Central memory CD8-positive, alpha-beta T cell (primary cell): ENCODE data around the gene SHISA2.
"Not testable (repeated sequence)": the region's sequence is repeated elsewhere in the genome, so short reads cannot be mapped to it uniquely, and the experiment has no call there.

ENCODE experiments used
- ATAC-seq: fragments of 150-1000 bp; cut with Tn5 transposase; replicated peaks from 2 replicates; pipeline ENCODE4 v1.10.0; 2022; ENCODE audit warnings: mild to moderate bottlenecking, moderate FRiP score, moderate number of reproducible peaks; ENCODE audit not compliant: poor library complexity, severe bottlenecking; ENCODE audit errors: extremely low read depth
- DNase-seq, 2 donors: peaks; one replicate each; pipeline ENCODE4 v3.0.0; 2021; ENCODE audit warnings: low spot score in 2 of 2
- H3K27ac Mint-ChIP-seq: one replicate; pipeline ENCODE4 v1.8.0; 2022; ENCODE audit warnings: low read depth, mild to moderate bottlenecking, moderate library complexity, mixed read lengths
- H3K27me3 Mint-ChIP-seq: one replicate; pipeline ENCODE4 v1.8.0; 2022; ENCODE audit warnings: mixed read lengths
- H3K36me3 Mint-ChIP-seq: one replicate; pipeline ENCODE4 v1.8.0; 2022; ENCODE audit warnings: mild to moderate bottlenecking, moderate library complexity, mixed read lengths; ENCODE audit not compliant: insufficient read depth
- H3K4me1 Mint-ChIP-seq: one replicate; pipeline ENCODE4 v1.8.0; 2022; ENCODE audit warnings: mixed read lengths
- H3K4me3 Mint-ChIP-seq: one replicate; pipeline ENCODE4 v1.8.0; 2022; ENCODE audit warnings: mild to moderate bottlenecking, moderate library complexity, mixed read lengths
- H3K9me3 Mint-ChIP-seq: one replicate; pipeline ENCODE4 v1.8.0; 2022; ENCODE audit warnings: mixed read lengths

Gene SHISA2

DNA sequence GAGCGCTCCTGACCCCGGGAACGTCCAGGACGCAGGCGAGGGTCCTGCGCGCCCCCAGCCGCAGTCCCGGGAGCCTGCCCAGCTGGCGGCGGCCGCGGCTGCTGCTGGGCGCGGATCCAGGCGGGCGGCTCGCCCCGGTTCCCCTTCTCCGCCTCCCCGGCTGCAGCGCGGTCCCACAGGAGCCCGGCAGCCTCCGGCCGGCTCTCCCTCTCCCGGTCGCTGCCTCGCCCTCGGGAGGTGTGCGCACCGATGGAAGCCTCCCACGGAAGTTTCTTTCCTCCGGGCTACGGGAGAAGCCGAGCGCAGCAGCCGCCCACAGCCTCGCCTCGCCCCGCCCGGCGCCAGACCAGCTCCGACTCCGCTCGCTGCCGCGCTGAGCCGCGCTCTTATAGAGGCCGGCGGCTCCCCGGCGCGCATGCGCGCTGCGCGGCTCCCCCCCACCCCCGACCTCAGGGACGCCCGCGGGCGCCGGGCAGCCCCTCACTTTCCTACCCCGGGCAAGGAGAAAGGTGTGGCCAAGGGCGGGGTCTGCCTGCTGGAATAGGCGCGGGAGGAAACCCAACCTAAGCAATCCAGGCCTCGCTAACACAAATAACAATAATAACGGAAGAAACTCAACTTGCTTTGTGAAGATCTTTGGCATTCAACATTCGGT, at the start of gene SHISA2:
Gene SHISA2 (minus strand): TSS at position 360 of the 655 bp plus-strand sequence. CDS start 1,041 bp downstream, outside the sequence.
- Mint-ChIP-seq H3K36me3 (peaks cover 1% of the 10 kb centered on the region), H3K4me3 (peak within 1 kb of the TSS; percentile 72), H3K9me3 (no peaks in the 10 kb centered on the region), H3K4me1 (peaks cover 11% of the 10 kb centered on the region), H3K27me3 (peaks cover 72% of the 10 kb centered on the region), H3K27ac (no peak within 1 kb of the TSS)
- no peak for DNase-seq
- ATAC-seq: peak; percentile 66

GRCh38 chr13:26095846-26096610, 44.2 kb upstream of the SHISA2 start:
- Mint-ChIP-seq H3K27me3 (peaks cover 34% of the 10 kb centered on the region), H3K36me3 (no peaks in the 10 kb centered on the region), H3K4me1 (no peaks in the 10 kb centered on the region), H3K4me3 (no peak overlapping the region), H3K27ac (no peak overlapping the region), H3K9me3 (no peaks in the 10 kb centered on the region)
- DNase-seq (no peak), ATAC-seq (no peak)

GRCh38 chr13:26095338-26095737, 43.5 kb upstream of the SHISA2 start:
- DNase-seq: no peak
- Mint-ChIP-seq H3K27ac (no peak overlapping the region), H3K4me3 (no peak overlapping the region), H3K36me3 (no peaks in the 10 kb centered on the region), H3K4me1 (no peaks in the 10 kb centered on the region), H3K27me3 (peaks cover 34% of the 10 kb centered on the region), H3K9me3 (no peaks in the 10 kb centered on the region)
- ATAC-seq: no peak

DNA sequence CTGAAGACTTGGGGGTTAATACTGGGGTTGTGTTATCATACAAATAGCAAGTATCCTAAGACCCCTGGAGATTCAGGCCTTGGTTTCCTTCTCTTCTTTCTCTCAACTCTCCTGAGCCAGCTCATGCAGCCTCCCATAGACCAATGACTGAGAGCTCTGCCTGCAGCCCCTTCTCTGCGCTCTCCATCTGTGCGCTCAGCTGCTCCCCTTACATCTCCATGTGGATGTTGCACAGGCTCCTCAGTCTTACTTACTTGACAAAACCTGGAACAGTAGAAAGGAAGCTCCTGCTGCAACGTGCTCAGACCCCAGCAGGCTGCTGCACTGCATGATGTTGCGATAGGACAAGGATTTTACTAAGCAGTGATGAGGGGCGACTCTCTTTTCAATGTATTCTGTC, 25.0 kb upstream of the SHISA2 start:
- not testable (repeated sequence) for H3K9me3 Mint-ChIP-seq, H3K27ac Mint-ChIP-seq, H3K36me3 Mint-ChIP-seq, ATAC-seq, H3K4me1 Mint-ChIP-seq, H3K4me3 Mint-ChIP-seq, DNase-seq
- H3K27me3 Mint-ChIP-seq: peaks cover 62% of the 10 kb centered on the region

DNA sequence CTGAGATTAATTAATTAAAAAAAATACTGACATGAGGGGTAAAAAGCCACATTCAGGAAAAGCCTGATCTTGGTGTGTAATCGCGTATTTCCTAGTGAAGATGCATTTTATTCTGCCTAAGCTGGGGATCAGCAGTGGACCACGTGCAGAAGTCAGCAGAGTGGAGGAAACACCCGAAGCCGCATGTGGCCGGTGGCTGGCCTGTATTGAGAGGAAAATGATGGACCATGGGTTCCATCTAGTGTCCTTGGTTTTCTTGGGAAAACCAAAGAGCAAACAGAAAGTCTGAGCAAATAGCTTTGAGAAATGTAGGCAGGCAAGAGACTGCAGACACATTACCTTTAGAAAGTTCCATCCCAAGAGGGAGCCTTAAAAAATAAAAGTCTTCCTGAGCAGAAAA, 23.7 kb upstream of the SHISA2 start:
- Mint-ChIP-seq H3K4me3 (no peak overlapping the region), H3K27me3 (peaks cover 65% of the 10 kb centered on the region), H3K27ac (no peak overlapping the region), H3K4me1 (no peaks in the 10 kb centered on the region), H3K9me3 (no peaks in the 10 kb centered on the region), H3K36me3 (no peaks in the 10 kb centered on the region)
- ATAC-seq: no peak
- no peak for DNase-seq

GRCh38 chr13:26074706-26075105, 22.9 kb upstream of the SHISA2 start:
- Mint-ChIP-seq H3K27ac (no peak overlapping the region), H3K9me3 (no peaks in the 10 kb centered on the region)
- ATAC-seq: no peak

DNA sequence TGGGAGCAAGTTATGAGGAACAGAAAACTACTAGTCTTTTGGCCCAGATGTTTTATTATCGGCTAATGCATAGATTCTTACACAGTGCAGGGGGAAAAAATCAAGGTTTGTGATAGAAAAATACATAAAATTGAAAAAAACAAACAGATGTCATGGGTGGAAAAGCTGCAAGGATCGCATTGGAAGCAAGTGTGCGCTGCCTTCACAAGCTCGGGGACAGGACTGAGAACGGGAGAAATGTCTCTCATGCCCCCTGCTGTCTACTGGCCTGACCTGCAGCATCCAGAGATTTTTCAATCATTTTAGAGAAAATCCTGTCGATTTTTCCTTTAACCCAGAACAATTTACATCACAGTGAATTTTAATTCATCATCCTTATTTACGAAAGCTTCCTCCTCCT, 20.5 kb upstream of the SHISA2 start:
- H3K27ac Mint-ChIP-seq, H3K9me3 Mint-ChIP-seq, H3K36me3 Mint-ChIP-seq, ATAC-seq, DNase-seq, H3K4me1 Mint-ChIP-seq, H3K4me3 Mint-ChIP-seq: not testable (repeated sequence)
- H3K27me3 Mint-ChIP-seq: peaks cover 54% of the 10 kb centered on the region

More at GRCh38 chr13:26074706-26075105, 22.9 kb upstream of the SHISA2 start:
- Mint-ChIP-seq H3K27me3 (peaks cover 64% of the 10 kb centered on the region), H3K4me1 (no peaks in the 10 kb centered on the region), H3K36me3 (no peaks in the 10 kb centered on the region), H3K4me3 (no peak overlapping the region)
- DNase-seq: no peak

DNA sequence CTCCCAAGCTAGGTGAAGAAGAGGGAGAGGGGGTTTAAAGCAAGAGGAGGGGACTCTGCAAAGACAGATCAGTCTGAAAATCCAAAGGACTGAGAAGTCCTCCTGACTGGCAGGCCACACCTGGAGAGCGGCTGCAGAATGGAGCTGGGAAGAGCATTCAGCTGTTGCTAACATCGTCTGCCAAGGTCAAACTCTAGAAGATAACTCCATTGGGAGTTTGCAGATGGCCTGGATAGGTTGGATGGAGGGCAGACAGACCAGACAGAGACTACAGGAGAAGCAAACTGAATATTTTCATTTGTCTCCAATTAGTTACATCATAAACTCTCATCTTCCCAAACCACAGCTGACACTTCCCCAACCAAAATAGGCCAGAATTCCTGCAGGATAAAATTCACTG, 19.9 kb upstream of the SHISA2 start:
- Mint-ChIP-seq H3K4me1 (no peaks in the 10 kb centered on the region), H3K27me3 (peaks cover 48% of the 10 kb centered on the region), H3K4me3 (no peak overlapping the region), H3K9me3 (no peaks in the 10 kb centered on the region), H3K27ac (no peak overlapping the region), H3K36me3 (no peaks in the 10 kb centered on the region)
- no peak for ATAC-seq
- DNase-seq: no peak

DNA sequence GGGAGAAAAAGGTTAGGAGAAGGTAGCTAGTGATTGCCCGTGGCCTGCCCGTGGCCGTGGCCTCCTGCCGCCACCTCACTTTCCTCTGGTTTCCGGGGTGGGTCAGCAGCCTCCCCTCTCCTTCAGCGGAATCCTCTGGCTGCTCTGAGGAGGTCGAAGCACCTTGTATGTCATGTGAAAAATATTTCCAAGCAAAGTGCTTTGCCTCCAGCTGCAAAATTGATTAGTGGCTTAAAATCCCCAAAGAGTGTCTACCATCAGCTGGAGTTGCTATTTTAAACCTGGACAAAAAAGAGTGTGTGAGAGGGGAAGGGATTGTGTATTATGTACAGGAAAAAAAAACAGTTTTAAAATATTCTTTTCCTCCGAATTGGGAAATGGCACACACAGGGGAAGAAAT, 17.8 kb upstream of the SHISA2 start:
- not testable (repeated sequence) for ATAC-seq, DNase-seq, H3K4me1 Mint-ChIP-seq, H3K4me3 Mint-ChIP-seq, H3K27ac Mint-ChIP-seq, H3K36me3 Mint-ChIP-seq, H3K9me3 Mint-ChIP-seq
- H3K27me3 Mint-ChIP-seq: peaks cover 40% of the 10 kb centered on the region

- not testable (repeated sequence) for H3K27ac Mint-ChIP-seq, H3K4me1 Mint-ChIP-seq, DNase-seq, ATAC-seq, H3K36me3 Mint-ChIP-seq, H3K9me3 Mint-ChIP-seq, H3K4me3 Mint-ChIP-seq
- H3K27me3 Mint-ChIP-seq: peaks cover 29% of the 10 kb centered on the region
Observed at GRCh38 chr13:26068372-26068771, 16.6 kb upstream of the SHISA2 start.

- Mint-ChIP-seq H3K36me3 (no peaks in the 10 kb centered on the region), H3K9me3 (no peaks in the 10 kb centered on the region), H3K27ac (no peak overlapping the region), H3K27me3 (peaks cover 29% of the 10 kb centered on the region), H3K4me3 (no peak overlapping the region), H3K4me1 (no peaks in the 10 kb centered on the region)
- ATAC-seq (no peak), DNase-seq (no peak)
Observed at GRCh38 chr13:26067601-26068000, 15.8 kb upstream of the SHISA2 start.

- peaks cover 19% of the 10 kb centered on the region for H3K27me3 Mint-ChIP-seq
- DNase-seq, H3K9me3 Mint-ChIP-seq, H3K27ac Mint-ChIP-seq, H3K4me3 Mint-ChIP-seq, H3K4me1 Mint-ChIP-seq, ATAC-seq, H3K36me3 Mint-ChIP-seq: not testable (repeated sequence)
Observed at GRCh38 chr13:26066492-26066891, 14.7 kb upstream of the SHISA2 start.

GRCh38 chr13:26062853-26063444, 11.1 kb upstream of the SHISA2 start:
- ATAC-seq (no peak), DNase-seq (no peak)
- Mint-ChIP-seq H3K36me3 (no peaks in the 10 kb centered on the region), H3K4me3 (no peak overlapping the region), H3K9me3 (no peaks in the 10 kb centered on the region), H3K4me1 (no peaks in the 10 kb centered on the region), H3K27me3 (peaks cover 33% of the 10 kb centered on the region), H3K27ac (no peak overlapping the region)
